Stomach smooth muscle (tissue), 2 donors: ENCODE results near the gene TRAFD1.
"Not testable (repeated sequence)": the region's sequence is repeated elsewhere in the genome, so short reads cannot be mapped to it uniquely, and the experiment has no call there.

Experiments
- H3K27ac ChIP-seq: one replicate; pipeline ENCODE4 v1.7.0; 2013; ENCODE audit warnings: mild to moderate bottlenecking, low read length, inconsistent platforms
- H3K27me3 ChIP-seq, 2 donors: one replicate each; pipeline ENCODE4 v1.7.0; 2013; ENCODE audit warnings: low read length in 2 of 2; ENCODE audit not compliant: insufficient read depth in 2 of 2, control insufficient read depth in 1 of 2
- H3K36me3 ChIP-seq, 2 donors: one replicate each; pipeline ENCODE4 v1.7.0; 2013; ENCODE audit warnings: low read length in 2 of 2; ENCODE audit not compliant: control insufficient read depth in 2 of 2, insufficient read depth in 2 of 2
- H3K4me1 ChIP-seq: one replicate; pipeline ENCODE4 v1.7.0; 2013; ENCODE audit warnings: low read length; ENCODE audit not compliant: control insufficient read depth, insufficient read depth
- H3K4me3 ChIP-seq, 2 donors: one replicate each; pipeline ENCODE4 v1.7.0; 2013; ENCODE audit warnings: low read length in 2 of 2
- H3K9ac ChIP-seq, 2 donors: one replicate each; pipeline ENCODE4 v1.7.0; 2013; ENCODE audit warnings: low read length in 2 of 2, mild to moderate bottlenecking in 1 of 2
- H3K9me3 ChIP-seq, 2 donors: one replicate each; pipeline ENCODE4 v1.7.0; 2013; ENCODE audit warnings: low read length in 2 of 2; ENCODE audit not compliant: control insufficient read depth in 2 of 2
- donor health status: healthy.
- donor health status: Pancreatic carcinoma.

The TRAFD1 gene

GRCh38 chr12:112134731-112135130 lies 9.4 kb downstream of the TRAFD1 start:
- H3K36me3 ChIP-seq, result peaks cover 18 to 27% of the 10 kb centered on the region in 2 donors
- no peaks in the 10 kb centered on the region for H3K4me1 ChIP-seq
- H3K27ac ChIP-seq, result no peak overlapping the region

GRCh38 chr12:112140728-112141127 lies 15.4 kb downstream of the TRAFD1 start:
- Histone ChIP-seq H3K9ac (no peak overlapping the region), H3K27ac (no peak overlapping the region), H3K9me3 (no peaks in the 10 kb centered on the region), H3K27me3 (no peaks in the 10 kb centered on the region), H3K36me3 (peaks cover 42 to 54% of the 10 kb centered on the region in 2 donors), H3K4me1 (no peaks in the 10 kb centered on the region), H3K4me3 (no peak overlapping the region)

More at GRCh38 chr12:112134731-112135130, 9.4 kb downstream of the TRAFD1 start:
- Histone ChIP-seq H3K9ac (no peak overlapping the region), H3K27me3 (no peaks in the 10 kb centered on the region), H3K4me3 (no peak overlapping the region), H3K9me3 (no peaks in the 10 kb centered on the region)

GRCh38 chr12:112146123-112146522 lies 20.8 kb downstream of the TRAFD1 start:
- Histone ChIP-seq H3K9me3 (no peaks in the 10 kb centered on the region), H3K4me1 (peaks cover 2% of the 10 kb centered on the region), H3K4me3 (no peak overlapping the region), H3K27me3 (no peaks in the 10 kb centered on the region), H3K36me3 (peaks cover 57 to 62% of the 10 kb centered on the region in 2 donors), H3K27ac (no peak overlapping the region), H3K9ac (no peak overlapping the region)

GRCh38 chr12:112148031-112148513 lies 22.7 kb downstream of the TRAFD1 start:
- Histone ChIP-seq H3K4me1 (peaks cover 2% of the 10 kb centered on the region), H3K27ac (no peak overlapping the region), H3K27me3 (no peaks in the 10 kb centered on the region), H3K36me3 (peaks cover 66 to 69% of the 10 kb centered on the region in 2 donors), H3K4me3 (no peak overlapping the region), H3K9ac (no peak overlapping the region), H3K9me3 (no peaks in the 10 kb centered on the region)

- H3K36me3 ChIP-seq, result peaks cover 70 to 71% of the 10 kb centered on the region in 2 donors
- H3K27ac ChIP-seq, result no peak overlapping the region
- H3K9ac ChIP-seq, result no peak overlapping the region
- no peaks in the 10 kb centered on the region for H3K9me3 ChIP-seq
- H3K4me1 ChIP-seq, result peaks cover 2% of the 10 kb centered on the region
- H3K27me3 ChIP-seq, result no peaks in the 10 kb centered on the region
- no peak overlapping the region for H3K4me3 ChIP-seq
Observed at GRCh38 chr12:112149596-112149995, 24.2 kb downstream of the TRAFD1 start.

GRCh38 chr12:112151766-112152541 lies 26.6 kb downstream of the TRAFD1 start:
- no peak overlapping the region for H3K27ac ChIP-seq
- H3K4me3 ChIP-seq, result no peak overlapping the region
- peaks cover 55 to 56% of the 10 kb centered on the region in 2 donors for H3K36me3 ChIP-seq
- H3K9ac ChIP-seq, result no peak overlapping the region
- H3K27me3 ChIP-seq, result no peaks in the 10 kb centered on the region
- H3K4me1 ChIP-seq, result peaks cover 2% of the 10 kb centered on the region
- H3K9me3 ChIP-seq, result no peaks in the 10 kb centered on the region

- Histone ChIP-seq H3K27me3 (no peaks in the 10 kb centered on the region), H3K4me3 (no peak overlapping the region), H3K36me3 (peaks cover 49 to 52% of the 10 kb centered on the region in 2 donors), H3K27ac (no peak overlapping the region), H3K9me3 (no peaks in the 10 kb centered on the region), H3K9ac (no peak overlapping the region), H3K4me1 (no peaks in the 10 kb centered on the region)
Observed at GRCh38 chr12:112153181-112153892, 28.0 kb downstream of the TRAFD1 start.

- Histone ChIP-seq H3K9me3 (no peaks in the 10 kb centered on the region), H3K27ac (no peak overlapping the region), H3K36me3 (peaks cover 46 to 53% of the 10 kb centered on the region in 2 donors), H3K4me1 (no peaks in the 10 kb centered on the region), H3K4me3 (no peak overlapping the region), H3K27me3 (no peaks in the 10 kb centered on the region), H3K9ac (no peak overlapping the region)
Observed at GRCh38 chr12:112153893-112154219, 28.5 kb downstream of the TRAFD1 start.

- not testable (repeated sequence) for H3K27ac ChIP-seq, H3K27me3 ChIP-seq, H3K4me3 ChIP-seq, H3K9me3 ChIP-seq, H3K9ac ChIP-seq, H3K4me1 ChIP-seq
- peaks cover 31 to 49% of the 10 kb centered on the region in 2 donors for H3K36me3 ChIP-seq
Observed at GRCh38 chr12:112158461-112159145, 33.2 kb downstream of the TRAFD1 start.

GRCh38 chr12:112159146-112159541 lies 33.8 kb downstream of the TRAFD1 start:
- Histone ChIP-seq H3K4me3 (no peak overlapping the region), H3K27ac (no peak overlapping the region), H3K36me3 (peaks cover 26 to 44% of the 10 kb centered on the region in 2 donors), H3K4me1 (no peaks in the 10 kb centered on the region), H3K27me3 (no peaks in the 10 kb centered on the region), H3K9me3 (peaks cover 0 to 4% of the 10 kb centered on the region in 2 donors), H3K9ac (no peak overlapping the region)
